Measurements from ENCODE around the gene DNAH8.
"Not testable (repeated sequence)": the region's sequence is repeated elsewhere in the genome, so short reads cannot be mapped to it uniquely, and the experiment has no call there.

DNAH8 gene

GRCh38 chr6:38796006-38796405 lies 80.9 kb downstream of the DNAH8 start:
- H3K4me1 Mint-ChIP-seq = no peaks in the 10 kb centered on the region
- H3K9me3 Mint-ChIP-seq = no peaks in the 10 kb centered on the region
- H3K36me3 Mint-ChIP-seq = no peaks in the 10 kb centered on the region
- H3K4me3 Mint-ChIP-seq = no peak overlapping the region
- H3K27me3 Mint-ChIP-seq = peaks cover 44% of the 10 kb centered on the region
- no peak overlapping the region for H3K27ac Mint-ChIP-seq

- not testable (repeated sequence) for H3K4me1 Mint-ChIP-seq, H3K27ac Mint-ChIP-seq, H3K9me3 Mint-ChIP-seq, H3K36me3 Mint-ChIP-seq, H3K4me3 Mint-ChIP-seq
- H3K27me3 Mint-ChIP-seq = peaks cover 47% of the 10 kb centered on the region
Observed at GRCh38 chr6:38796437-38796836, 81.3 kb downstream of the DNAH8 start.

GRCh38 chr6:38796850-38797249 lies 81.7 kb downstream of the DNAH8 start:
- Mint-ChIP-seq H3K9me3 (no peaks in the 10 kb centered on the region), H3K27me3 (peaks cover 47% of the 10 kb centered on the region), H3K4me1 (no peaks in the 10 kb centered on the region), H3K27ac (no peak overlapping the region), H3K4me3 (no peak overlapping the region), H3K36me3 (no peaks in the 10 kb centered on the region)

GRCh38 chr6:38797391-38797790 lies 82.3 kb downstream of the DNAH8 start:
- H3K27ac Mint-ChIP-seq = no peak overlapping the region
- H3K9me3 Mint-ChIP-seq = no peaks in the 10 kb centered on the region
- H3K27me3 Mint-ChIP-seq = peaks cover 44% of the 10 kb centered on the region
- H3K4me3 Mint-ChIP-seq = no peak overlapping the region
- H3K36me3 Mint-ChIP-seq = no peaks in the 10 kb centered on the region
- H3K4me1 Mint-ChIP-seq = no peaks in the 10 kb centered on the region

- H3K9me3 Mint-ChIP-seq = no peaks in the 10 kb centered on the region
- H3K27me3 Mint-ChIP-seq = peaks cover 48% of the 10 kb centered on the region
- H3K27ac Mint-ChIP-seq = no peak overlapping the region
- no peaks in the 10 kb centered on the region for H3K4me1 Mint-ChIP-seq
- no peak overlapping the region for H3K4me3 Mint-ChIP-seq
- no peaks in the 10 kb centered on the region for H3K36me3 Mint-ChIP-seq
Observed at GRCh38 chr6:38799529-38800184, 84.5 kb downstream of the DNAH8 start.

- H3K4me1 Mint-ChIP-seq = no peaks in the 10 kb centered on the region
- peaks cover 51% of the 10 kb centered on the region for H3K27me3 Mint-ChIP-seq
- no peaks in the 10 kb centered on the region for H3K9me3 Mint-ChIP-seq
- no peak overlapping the region for H3K27ac Mint-ChIP-seq
- H3K36me3 Mint-ChIP-seq = no peaks in the 10 kb centered on the region
- H3K4me3 Mint-ChIP-seq = no peak overlapping the region
Observed at GRCh38 chr6:38801305-38801704, 86.2 kb downstream of the DNAH8 start.

- no peak overlapping the region for H3K27ac Mint-ChIP-seq
- H3K36me3 Mint-ChIP-seq = no peaks in the 10 kb centered on the region
- no peaks in the 10 kb centered on the region for H3K9me3 Mint-ChIP-seq
- peaks cover 48% of the 10 kb centered on the region for H3K27me3 Mint-ChIP-seq
- H3K4me3 Mint-ChIP-seq = no peak overlapping the region
- H3K4me1 Mint-ChIP-seq = no peaks in the 10 kb centered on the region
Observed at GRCh38 chr6:38802497-38802896, 87.4 kb downstream of the DNAH8 start.

GRCh38 chr6:38803129-38803528 lies 88.0 kb downstream of the DNAH8 start:
- H3K27me3 Mint-ChIP-seq = peaks cover 45% of the 10 kb centered on the region

GRCh38 chr6:38804358-38804757 lies 89.2 kb downstream of the DNAH8 start:
- Mint-ChIP-seq H3K36me3 (no peaks in the 10 kb centered on the region), H3K27ac (no peak overlapping the region), H3K27me3 (peaks cover 37% of the 10 kb centered on the region), H3K9me3 (no peaks in the 10 kb centered on the region), H3K4me1 (no peaks in the 10 kb centered on the region), H3K4me3 (no peak overlapping the region)

More at GRCh38 chr6:38803129-38803528, 88.0 kb downstream of the DNAH8 start:
- no peak overlapping the region for H3K4me3 Mint-ChIP-seq
- H3K27ac Mint-ChIP-seq = no peak overlapping the region
- H3K4me1 Mint-ChIP-seq = no peaks in the 10 kb centered on the region
- no peaks in the 10 kb centered on the region for H3K36me3 Mint-ChIP-seq
- H3K9me3 Mint-ChIP-seq = no peaks in the 10 kb centered on the region

- Mint-ChIP-seq H3K4me3 (no peak overlapping the region), H3K4me1 (no peaks in the 10 kb centered on the region), H3K9me3 (no peaks in the 10 kb centered on the region), H3K27me3 (peaks cover 33% of the 10 kb centered on the region), H3K36me3 (no peaks in the 10 kb centered on the region), H3K27ac (no peak overlapping the region)
Observed at GRCh38 chr6:38805127-38805655, 90.1 kb downstream of the DNAH8 start.

- Mint-ChIP-seq H3K36me3 (no peaks in the 10 kb centered on the region), H3K9me3 (no peaks in the 10 kb centered on the region), H3K27ac (no peak overlapping the region), H3K4me1 (no peaks in the 10 kb centered on the region), H3K4me3 (no peak overlapping the region), H3K27me3 (peaks cover 31% of the 10 kb centered on the region)
Observed at GRCh38 chr6:38805692-38806091, 90.6 kb downstream of the DNAH8 start.

- Mint-ChIP-seq H3K27me3 (peaks cover 28% of the 10 kb centered on the region), H3K27ac (no peak overlapping the region), H3K4me3 (no peak overlapping the region), H3K4me1 (no peaks in the 10 kb centered on the region), H3K36me3 (no peaks in the 10 kb centered on the region), H3K9me3 (no peaks in the 10 kb centered on the region)
Observed at GRCh38 chr6:38806271-38806670, 91.2 kb downstream of the DNAH8 start.

- H3K4me3 Mint-ChIP-seq = no peak overlapping the region
- no peaks in the 10 kb centered on the region for H3K9me3 Mint-ChIP-seq
- H3K36me3 Mint-ChIP-seq = no peaks in the 10 kb centered on the region
- H3K4me1 Mint-ChIP-seq = no peaks in the 10 kb centered on the region
- H3K27me3 Mint-ChIP-seq = peaks cover 25% of the 10 kb centered on the region
- no peak overlapping the region for H3K27ac Mint-ChIP-seq
Observed at GRCh38 chr6:38806833-38807232, 91.7 kb downstream of the DNAH8 start.

- Mint-ChIP-seq H3K27ac (no peak overlapping the region), H3K36me3 (no peaks in the 10 kb centered on the region), H3K4me3 (no peak overlapping the region), H3K27me3 (peaks cover 29% of the 10 kb centered on the region), H3K4me1 (no peaks in the 10 kb centered on the region), H3K9me3 (no peaks in the 10 kb centered on the region)
Observed at GRCh38 chr6:38808039-38808438, 92.9 kb downstream of the DNAH8 start.

GRCh38 chr6:38813041-38813823 lies 98.1 kb downstream of the DNAH8 start:
- Mint-ChIP-seq H3K27ac (no peak overlapping the region), H3K4me3 (no peak overlapping the region), H3K36me3 (no peaks in the 10 kb centered on the region), H3K27me3 (peaks cover 25% of the 10 kb centered on the region), H3K4me1 (no peaks in the 10 kb centered on the region), H3K9me3 (no peaks in the 10 kb centered on the region)

- H3K9me3 Mint-ChIP-seq = no peaks in the 10 kb centered on the region
- H3K4me1 Mint-ChIP-seq = no peaks in the 10 kb centered on the region
- H3K27ac Mint-ChIP-seq = no peak overlapping the region
- H3K36me3 Mint-ChIP-seq = no peaks in the 10 kb centered on the region
- H3K4me3 Mint-ChIP-seq = no peak overlapping the region
- H3K27me3 Mint-ChIP-seq = peaks cover 31% of the 10 kb centered on the region
Observed at GRCh38 chr6:38814761-38815160, 99.7 kb downstream of the DNAH8 start.
